A673 (cell line): ENCODE data around the gene RPL32. TPM values are rescaled to one million over a fixed set of nuclear protein-coding genes. Genes with fewer than 3 reads are reported as not detected.
"Not testable (repeated sequence)": the region's sequence is repeated elsewhere in the genome, so short reads cannot be mapped to it uniquely, and the experiment has no call there.

ENCODE experiments used
- BruUV-seq: library from RNA; stranded (reverse); fragments of 400-500 nt; replicated peaks from 2 replicates; lab custom pipeline; 2021; lab: Mats Ljungman, UMichigan
- CTCF ChIA-PET: fragments of 300-600 bp; sonication (Branson Sonifier 250); formaldehyde crosslinking; loops from one replicate; lab custom pipeline; 2022; ENCODE audit warnings: antibody characterized with exemption; lab: Charles Lee
- POLR2A ChIA-PET: fragments of 300-600 bp; sonication (Branson Sonifier 250); formaldehyde crosslinking; loops from one replicate; lab custom pipeline; 2022; ENCODE audit warnings: antibody characterized with exemption; ENCODE audit not compliant: low non-redundant PET; lab: Charles Lee
- DNase-seq: peaks from one replicate; pipeline ENCODE4 v3.0.0-alpha.2; 2015; ENCODE audit warnings: low spot score
- H3K27ac ChIP-seq: fragments of 200-600 bp; sonication (generic); 2 replicates; pipeline ENCODE4 v1.5.1; 2016; ENCODE audit warnings: mixed run types, low read depth, mild to moderate bottlenecking, mixed read lengths, antibody characterized with exemption, low read length; ENCODE audit not compliant: poor library complexity, severe bottlenecking
- H3K27me3 ChIP-seq: fragments of 200-600 bp; sonication (generic); replicated peaks from 2 replicates; pipeline ENCODE4 v1.6.1; 2017; ENCODE audit warnings: mixed run types, low read depth, mild to moderate bottlenecking, mixed read lengths, antibody characterized with exemption, low read length; ENCODE audit not compliant: insufficient read depth, poor library complexity
- H3K36me3 ChIP-seq: fragments of 200-600 bp; sonication (generic); 2 replicates; pipeline ENCODE4 v1.6.1; 2016; ENCODE audit warnings: mixed run types, mild to moderate bottlenecking, mixed read lengths, antibody characterized with exemption, low read length; ENCODE audit not compliant: insufficient read depth, poor library complexity, severe bottlenecking
- H3K4me1 ChIP-seq: fragments of 200-600 bp; sonication (generic); 2 replicates; pipeline ENCODE4 v1.6.1; 2017; ENCODE audit warnings: mixed run types, mild to moderate bottlenecking, mixed read lengths, antibody characterized with exemption, low read length; ENCODE audit not compliant: insufficient read depth, poor library complexity, severe bottlenecking
- H3K4me3 ChIP-seq: fragments of 200-600 bp; sonication (generic); 2 replicates; pipeline ENCODE4 v1.5.1; 2016; ENCODE audit warnings: low read depth, mixed run types, mild to moderate bottlenecking, mixed read lengths, low read length; ENCODE audit not compliant: poor library complexity, severe bottlenecking
- H3K9me3 ChIP-seq: fragments of 200-600 bp; sonication (generic); 2 replicates; pipeline ENCODE4 v1.6.1; 2016; ENCODE audit warnings: mixed run types, low read depth, mild to moderate bottlenecking, mixed read lengths, antibody characterized with exemption, low read length; ENCODE audit not compliant: poor library complexity, severe bottlenecking
- EZH2 ChIP-seq: fragments of 200-600 bp; sonication (generic); IDR thresholded peaks from 2 replicates; pipeline ENCODE4 v1.6.1; 2017; ENCODE audit warnings: borderline replicate concordance, low read depth, mild to moderate bottlenecking, mixed read lengths, antibody characterized with exemption, low read length; ENCODE audit not compliant: poor library complexity, severe bottlenecking
- intact Hi-C: fragments of 100-400 bp; cut with micrococcal nuclease; formaldehyde crosslinking; loops from one replicate; pipeline ENCODE4 v1.10.0; 2022; ENCODE audit not compliant: unreplicated experiment
- total RNA-seq: library from RNA; stranded (reverse); gene quantifications from 2 replicates; pipeline ENCODE4 v1.2.3, GENCODE V29; 2021
- TF ChIP-seq, protein P1 (sequence below): fragments of 300-800, 200-600 bp; sonication (generic); conservative IDR thresholded peaks from 2 replicates; pipeline ENCODE4 v1.5.1; 2017; ENCODE audit warnings: low read depth, mild to moderate bottlenecking, antibody characterized with exemption, low read length, moderate library complexity, mixed read lengths

Gene RPL32
- total RNA-seq, 1 experiment from 2014 or later: 1,684 TPM

DNA sequence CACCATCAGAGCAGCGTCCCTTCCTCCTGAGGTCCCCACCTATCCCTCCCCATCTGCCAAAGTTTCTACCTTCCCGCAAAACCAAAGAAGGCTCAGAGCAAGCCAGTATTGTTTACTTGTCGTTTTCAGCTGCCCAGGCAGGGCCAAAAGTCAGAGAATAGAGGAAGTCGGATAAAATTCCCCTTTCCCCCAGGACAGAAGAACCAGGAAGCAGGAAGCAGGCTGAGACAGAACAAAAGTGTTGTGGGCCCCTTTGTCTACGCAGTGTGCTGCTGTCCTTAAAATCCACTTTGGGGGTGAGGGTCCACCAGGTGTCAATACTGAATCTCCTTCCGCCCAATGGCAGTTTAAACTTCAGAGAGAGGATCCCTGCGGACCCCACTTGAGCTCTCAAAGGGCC is 18.5 kb upstream of the RPL32 start:
- DNase-seq: no peak
- POLR2A ChIA-PET: no interaction called here
- Histone ChIP-seq H3K4me3 (no peak overlapping the region), H3K27ac (no peak overlapping the region), H3K36me3 (no peaks in the 10 kb centered on the region), H3K27me3 (no peaks in the 10 kb centered on the region), H3K4me1 (no peaks in the 10 kb centered on the region), H3K9me3 (no peaks in the 10 kb centered on the region)
- BruUV-seq: no TSS peak
- CTCF ChIA-PET: no interaction called here
- TF ChIP-seq EZH2: no peak
- TF ChIP-seq, protein P1, sequence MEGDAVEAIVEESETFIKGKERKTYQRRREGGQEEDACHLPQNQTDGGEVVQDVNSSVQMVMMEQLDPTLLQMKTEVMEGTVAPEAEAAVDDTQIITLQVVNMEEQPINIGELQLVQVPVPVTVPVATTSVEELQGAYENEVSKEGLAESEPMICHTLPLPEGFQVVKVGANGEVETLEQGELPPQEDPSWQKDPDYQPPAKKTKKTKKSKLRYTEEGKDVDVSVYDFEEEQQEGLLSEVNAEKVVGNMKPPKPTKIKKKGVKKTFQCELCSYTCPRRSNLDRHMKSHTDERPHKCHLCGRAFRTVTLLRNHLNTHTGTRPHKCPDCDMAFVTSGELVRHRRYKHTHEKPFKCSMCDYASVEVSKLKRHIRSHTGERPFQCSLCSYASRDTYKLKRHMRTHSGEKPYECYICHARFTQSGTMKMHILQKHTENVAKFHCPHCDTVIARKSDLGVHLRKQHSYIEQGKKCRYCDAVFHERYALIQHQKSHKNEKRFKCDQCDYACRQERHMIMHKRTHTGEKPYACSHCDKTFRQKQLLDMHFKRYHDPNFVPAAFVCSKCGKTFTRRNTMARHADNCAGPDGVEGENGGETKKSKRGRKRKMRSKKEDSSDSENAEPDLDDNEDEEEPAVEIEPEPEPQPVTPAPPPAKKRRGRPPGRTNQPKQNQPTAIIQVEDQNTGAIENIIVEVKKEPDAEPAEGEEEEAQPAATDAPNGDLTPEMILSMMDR: no peak
- intact Hi-C loops: no loop called here

DNA sequence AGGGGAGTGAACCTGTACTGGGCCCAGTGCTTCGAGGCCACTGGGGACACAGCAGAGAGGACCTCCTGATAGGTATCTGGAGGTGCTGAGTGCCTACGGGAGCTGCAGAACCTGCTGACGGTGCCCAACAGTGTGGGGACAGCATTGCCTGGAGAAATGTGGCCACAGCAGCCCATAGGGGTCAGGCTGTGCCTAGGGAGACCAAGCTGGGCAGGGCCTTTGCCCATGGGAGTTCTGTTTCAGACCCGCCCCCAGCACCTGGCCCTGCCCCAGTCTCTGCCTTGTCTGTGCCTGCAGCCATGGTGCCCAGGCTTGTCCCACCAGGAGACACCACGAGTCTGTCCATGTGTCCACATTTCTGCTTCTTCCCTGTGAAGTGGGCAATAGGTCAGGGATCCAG is 15.3 kb upstream of the RPL32 start:
- TF ChIP-seq, protein P1: no peak
- TF ChIP-seq EZH2: no peak
- ChIA-PET CTCF (no interaction called here), POLR2A (no interaction called here)
- Histone ChIP-seq H3K27me3 (no peaks in the 10 kb centered on the region), H3K4me3 (no peak overlapping the region), H3K4me1 (no peaks in the 10 kb centered on the region), H3K36me3 (no peaks in the 10 kb centered on the region), H3K27ac (no peak overlapping the region), H3K9me3 (no peaks in the 10 kb centered on the region)
- no TSS peak for BruUV-seq
- DNase-seq: no peak
- intact Hi-C loops: no loop called here

DNA sequence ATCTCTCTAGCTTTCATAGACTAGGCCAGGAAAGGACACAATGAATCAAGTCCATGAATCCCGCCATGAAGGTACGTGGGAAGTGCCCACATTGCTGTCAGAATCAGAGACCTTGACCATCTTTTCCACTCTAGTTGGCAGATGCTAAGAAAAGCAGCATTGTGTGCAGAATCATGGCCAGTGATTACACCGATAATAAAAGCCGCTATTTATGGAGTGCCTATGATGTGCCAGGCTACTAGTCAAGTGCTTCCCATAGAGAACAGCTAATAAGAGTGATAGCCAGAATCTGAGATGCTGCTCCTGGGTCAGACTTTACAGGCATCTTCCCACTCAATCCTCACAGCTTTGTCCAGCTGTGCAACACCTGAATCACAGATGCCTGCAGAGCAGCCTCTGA is 13.2 kb upstream of the RPL32 start:
- Histone ChIP-seq H3K36me3 (no peaks in the 10 kb centered on the region), H3K4me3 (no peak overlapping the region), H3K4me1 (no peaks in the 10 kb centered on the region), H3K27me3 (no peaks in the 10 kb centered on the region), H3K27ac (no peak overlapping the region), H3K9me3 (no peaks in the 10 kb centered on the region)
- POLR2A ChIA-PET: no interaction called here
- no peak for DNase-seq
- BruUV-seq: no TSS peak
- CTCF ChIA-PET: no interaction called here
- intact Hi-C loops: no loop called here
- no peak for TF ChIP-seq EZH2
- TF ChIP-seq, protein P1: no peak

DNA sequence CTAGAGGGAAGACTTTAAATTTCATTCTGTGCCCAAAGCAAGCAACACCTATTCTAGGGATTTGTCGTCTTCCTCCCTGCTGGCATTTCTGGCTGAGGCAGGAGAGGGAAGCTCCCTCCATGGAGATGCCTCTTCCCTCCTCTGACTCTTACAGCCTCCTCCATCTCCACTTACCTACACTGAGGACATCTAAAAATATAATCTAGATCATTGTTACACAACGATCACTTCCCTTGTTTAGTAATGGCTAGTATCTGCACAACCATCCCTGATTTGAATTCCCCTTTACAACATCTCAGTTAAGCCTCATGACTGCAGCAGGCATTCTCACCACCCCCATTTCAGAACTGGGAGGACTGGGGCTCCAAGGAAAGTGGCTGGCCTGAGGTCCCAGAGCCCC is 12.5 kb upstream of the RPL32 start:
- DNase-seq, H3K9me3 ChIP-seq, BruUV-seq, H3K4me3 ChIP-seq, H3K4me1 ChIP-seq, H3K36me3 ChIP-seq, H3K27me3 ChIP-seq, intact Hi-C loops, H3K27ac ChIP-seq, POLR2A ChIA-PET, CTCF ChIA-PET: not testable (repeated sequence)
